Ishikawa (cell line): ENCODE measurements around the gene PCYT1A.

Source experiments
- CEBPB ChIP-seq: IDR thresholded peaks from 2 replicates; pipeline ENCODE4 v1.6.1; 2012
- CREB1 ChIP-seq: IDR thresholded peaks from 2 replicates; pipeline ENCODE4 v1.6.1; 2012; ENCODE audit warnings: low read depth
- EP300 ChIP-seq: IDR thresholded peaks from 2 replicates; pipeline ENCODE4 v1.6.1; 2012; ENCODE audit warnings: borderline replicate concordance
- FOXM1 ChIP-seq: IDR thresholded peaks from 2 replicates; pipeline ENCODE4 v1.6.1; 2012; ENCODE audit warnings: low read depth, borderline replicate concordance
- MAX ChIP-seq: IDR thresholded peaks from 2 replicates; pipeline ENCODE4 v1.6.1; 2012
- RAD21 ChIP-seq: IDR thresholded peaks from 2 replicates; pipeline ENCODE4 v1.6.1; 2012; ENCODE audit warnings: low read depth
- REST ChIP-seq: IDR thresholded peaks from 2 replicates; pipeline ENCODE4 v1.6.1; 2012; ENCODE audit warnings: low read depth, mild to moderate bottlenecking
- TCF12 ChIP-seq: IDR thresholded peaks from 2 replicates; pipeline ENCODE4 v1.6.1; 2012; ENCODE audit warnings: low read depth
- TEAD4 ChIP-seq: IDR thresholded peaks from 2 replicates; pipeline ENCODE4 v1.6.1; 2012
- YY1 ChIP-seq: IDR thresholded peaks from 2 replicates; pipeline ENCODE4 v1.6.1; 2012; ENCODE audit warnings: low read depth
- ZBTB7A ChIP-seq: IDR thresholded peaks from 2 replicates; pipeline ENCODE4 v1.6.1; 2012; ENCODE audit warnings: low read depth

GRCh38 chr3:196280689-196281440, 6.7 kb downstream of the PCYT1A start:
- TF ChIP-seq YY1, result no peak
- no peak for TF ChIP-seq ZBTB7A
- no peak for TF ChIP-seq TEAD4
- TF ChIP-seq REST, result no peak
- no peak for TF ChIP-seq MAX
- no peak for TF ChIP-seq RAD21
- TF ChIP-seq EP300, result no peak
- no peak for TF ChIP-seq FOXM1
- TF ChIP-seq CEBPB, result no peak
- TF ChIP-seq TCF12, result no peak
- TF ChIP-seq CREB1, result no peak
